Epithelial cell of umbilical artery (primary cell): ENCODE measurements around the gene CYB561A3. TPM values are rescaled to one million over a fixed set of nuclear protein-coding genes. Genes with fewer than 3 reads are reported as not detected.

Experiments used
- total RNA-seq: library from RNA; depleted of rRNA; stranded (reverse); fragments of >200 nt; gene quantifications from 2 replicates; pipeline ENCODE4 v1.2.3, GENCODE V29; 2014

The CYB561A3 gene
- 27.9 and 31.5 TPM in 2 replicates for total RNA-seq

GRCh38 chr11:61361741-61362541 is at the start of gene CYB561A3, which contains the start of gene TMEM138:
Gene CYB561A3, minus strand, starts transcription at chr11:61361882. Its CDS starts 5,169 bp downstream, at chr11:61356713.
Gene TMEM138, plus strand, starts transcription at chr11:61362374. Its CDS starts 2,017 bp downstream, at chr11:61364391.

GRCh38 chr11:61332797-61333549 is 28.7 kb downstream of the CYB561A3 start, which contains the start of the genes DDB1 and TKFC:
Gene DDB1, minus strand, starts transcription at chr11:61333105. Its CDS starts 137 bp downstream, at chr11:61332968.
Gene TKFC, plus strand, starts transcription at chr11:61333228. Its CDS starts 1,501 bp downstream, at chr11:61334729.

Other genes with a start within 250 kb of the CYB561A3 start
- gene VPS37C, start 200.5 kb downstream of the CYB561A3 start, total RNA-seq: 8.7 and 8.8 TPM in 2 replicates
- not detected in 2 replicates for gene PGA3, start 158.4 kb downstream of the CYB561A3 start, total RNA-seq
- gene PGA4, start 139.5 kb downstream of the CYB561A3 start, total RNA-seq: not detected in 2 replicates
- gene PGA5, start 120.7 kb downstream of the CYB561A3 start, total RNA-seq: not detected in 2 replicates
- 1.6 and 2.3 TPM in 2 replicates for gene VWCE, start 66.6 kb downstream of the CYB561A3 start, total RNA-seq
- 253 and 317 TPM in 2 replicates for gene DDB1, start 28.8 kb downstream of the CYB561A3 start, total RNA-seq
- gene TKFC, start 28.7 kb downstream of the CYB561A3 start, total RNA-seq: 13.0 and 23.4 TPM in 2 replicates
- gene TMEM138, start 492 bp upstream of the CYB561A3 start, total RNA-seq: 15.9 and 21.0 TPM in 2 replicates
- 7.5 and 12.3 TPM in 2 replicates for gene TMEM216, start 30.7 kb upstream of the CYB561A3 start, total RNA-seq
- gene CPSF7, start 68.1 kb upstream of the CYB561A3 start, total RNA-seq: 8.4 and 13.1 TPM in 2 replicates
- gene SDHAF2, start 68.2 kb upstream of the CYB561A3 start, total RNA-seq: 30.1 and 66.3 TPM in 2 replicates
- gene LRRC10B, start 146.9 kb upstream of the CYB561A3 start, total RNA-seq: not detected in 2 replicates
- under 0.01 and 0.30 TPM in 2 replicates for gene SYT7, start 219.2 kb upstream of the CYB561A3 start, total RNA-seq